ENCODE results near the gene ATG4D.
"Not testable (repeated sequence)": the region's sequence is repeated elsewhere in the genome, so short reads cannot be mapped to it uniquely, and the experiment has no call there.

ATG4D gene

GRCh38 chr19:10523135-10523636 lies 20.5 kb upstream of the ATG4D start:
- H3K4me2 ChIP-seq (ENCODE audit: low read length): no peak overlapping the region
- no peak overlapping the region for H3K4me3 ChIP-seq (ENCODE audit: low read length)
- peaks cover 28% of the 10 kb centered on the region for H3K27me3 ChIP-seq (ENCODE audit: control insufficient read depth, low read length)
- no peaks in the 10 kb centered on the region for H3F3A ChIP-seq (ENCODE audit: control insufficient read depth, insufficient read depth)
- H3K36me3 ChIP-seq (ENCODE audit: control insufficient read depth, low read length): no peaks in the 10 kb centered on the region
- no peaks in the 10 kb centered on the region for H3K9me2 ChIP-seq (replicated peaks; ENCODE audit: control insufficient read depth, low read length)
- no peak overlapping the region for H3K27ac ChIP-seq (ENCODE audit: low read depth, low read length)
- TF ChIP-seq EZH2phosphoT487 (IDR thresholded peaks at IDR 0.05; ENCODE audit: borderline replicate concordance, low read length) (no peak), CTCF (IDR thresholded peaks at IDR 0.05; ENCODE audit: low read depth, low read length, poor library complexity, severe bottlenecking) (no peak)
- no peaks in the 10 kb centered on the region for H3K9me3 ChIP-seq (ENCODE audit: control insufficient read depth, insufficient read depth, low read length)
- no peaks in the 10 kb centered on the region for H3K79me2 ChIP-seq (ENCODE audit: control insufficient read depth, low read length)
- no peaks in the 10 kb centered on the region for H4K20me1 ChIP-seq (ENCODE audit: control insufficient read depth, insufficient read depth, low read depth, low read length)
- peaks cover 11% of the 10 kb centered on the region for H3K4me1 ChIP-seq (ENCODE audit: control insufficient read depth, low read length)

- H4K20me1 ChIP-seq (ENCODE audit: control insufficient read depth, insufficient read depth, low read depth, low read length): no peaks in the 10 kb centered on the region
- H3K36me3 ChIP-seq (ENCODE audit: control insufficient read depth, low read length): no peaks in the 10 kb centered on the region
- no peaks in the 10 kb centered on the region for H3K4me1 ChIP-seq (ENCODE audit: control insufficient read depth, low read length)
- peaks cover 8% of the 10 kb centered on the region for H3K27me3 ChIP-seq (ENCODE audit: control insufficient read depth, low read length)
- no peak overlapping the region for H3K4me3 ChIP-seq (ENCODE audit: low read length)
- no peaks in the 10 kb centered on the region for H3K9me3 ChIP-seq (ENCODE audit: control insufficient read depth, insufficient read depth, low read length)
- H3K79me2 ChIP-seq (ENCODE audit: control insufficient read depth, low read length): no peaks in the 10 kb centered on the region
- no peaks in the 10 kb centered on the region for H3F3A ChIP-seq (ENCODE audit: control insufficient read depth, insufficient read depth)
- no peak for TF ChIP-seq EZH2phosphoT487 (IDR thresholded peaks at IDR 0.05; ENCODE audit: borderline replicate concordance, low read length)
- TF ChIP-seq CTCF (IDR thresholded peaks at IDR 0.05; ENCODE audit: low read depth, low read length, poor library complexity, severe bottlenecking): no peak
- no peak overlapping the region for H3K27ac ChIP-seq (ENCODE audit: low read depth, low read length)
- no peaks in the 10 kb centered on the region for H3K9me2 ChIP-seq (replicated peaks; ENCODE audit: control insufficient read depth, low read length)
- no peak overlapping the region for H3K4me2 ChIP-seq (ENCODE audit: low read length)
These were observed 18.1 kb upstream of the ATG4D start for GRCh38 chr19:10525636-10526035.

- not testable (repeated sequence) for H3K27ac ChIP-seq (ENCODE audit: low read depth, low read length); H4K20me1 ChIP-seq (ENCODE audit: control insufficient read depth, insufficient read depth, low read depth, low read length); H3K4me1 ChIP-seq (ENCODE audit: control insufficient read depth, low read length); H3K4me2 ChIP-seq (ENCODE audit: low read length); H3F3A ChIP-seq (ENCODE audit: control insufficient read depth, insufficient read depth); H3K4me3 ChIP-seq (ENCODE audit: low read length); H3K36me3 ChIP-seq (ENCODE audit: control insufficient read depth, low read length); H3K9me2 ChIP-seq (replicated peaks; ENCODE audit: control insufficient read depth, low read length); H3K79me2 ChIP-seq (ENCODE audit: control insufficient read depth, low read length); H3K27me3 ChIP-seq (ENCODE audit: control insufficient read depth, low read length); H3K9me3 ChIP-seq (ENCODE audit: control insufficient read depth, insufficient read depth, low read length)
These were observed 16.8 kb upstream of the ATG4D start for GRCh38 chr19:10526887-10527286.

GRCh38 chr19:10532457-10532856 lies 11.2 kb upstream of the ATG4D start:
- Histone ChIP-seq H3K27ac (ENCODE audit: low read depth, low read length) (no peak overlapping the region), H3K27me3 (ENCODE audit: control insufficient read depth, low read length) (peaks cover 13% of the 10 kb centered on the region), H3K4me1 (ENCODE audit: control insufficient read depth, low read length) (no peaks in the 10 kb centered on the region), H3K9me2 (replicated peaks; ENCODE audit: control insufficient read depth, low read length) (no peaks in the 10 kb centered on the region), H3K9me3 (ENCODE audit: control insufficient read depth, insufficient read depth, low read length) (peaks cover 2% of the 10 kb centered on the region; the same call in 1 of the 2 replicates), H3K36me3 (ENCODE audit: control insufficient read depth, low read length) (no peaks in the 10 kb centered on the region), H3K4me3 (ENCODE audit: low read length) (no peak overlapping the region), H3K4me2 (ENCODE audit: low read length) (no peak overlapping the region), H3F3A (ENCODE audit: control insufficient read depth, insufficient read depth) (no peaks in the 10 kb centered on the region), H3K79me2 (ENCODE audit: control insufficient read depth, low read length) (no peaks in the 10 kb centered on the region), H4K20me1 (ENCODE audit: control insufficient read depth, insufficient read depth, low read depth, low read length) (no peaks in the 10 kb centered on the region)
- no peak for TF ChIP-seq CTCF (IDR thresholded peaks at IDR 0.05; ENCODE audit: low read depth, low read length, poor library complexity, severe bottlenecking)

Data from DOHH2 (cell line).